Stimulated activated CD8-positive, alpha-beta memory T cell treated with anti-CD3 and anti-CD28 coated beads, Interleukin-15, amount 100 ng/mL, for 24 hours (primary cell): Measurements from ENCODE around the gene RPL10A.

ENCODE experiments used
- DNase-seq: peaks from one replicate; pipeline ENCODE4 v3.0.0-alpha.2; 2020; ENCODE audit warnings: low read depth

RPL10A gene

GRCh38 chr6:35492974-35493284 is 24.7 kb downstream of the RPL10A start:
- no peak for DNase-seq

GRCh38 chr6:35493307-35493983 is 25.2 kb downstream of the RPL10A start:
- DNase-seq, result no peak

GRCh38 chr6:35494161-35494563 is 26.0 kb downstream of the RPL10A start:
- DNase-seq, result no peak

GRCh38 chr6:35495258-35496035 is 27.2 kb downstream of the RPL10A start:
- DNase-seq, result no peak

GRCh38 chr6:35496036-35496840 is 28.0 kb downstream of the RPL10A start:
- no peak for DNase-seq

- peak; percentile 21 for DNase-seq
Observed at GRCh38 chr6:35496841-35497570, 28.8 kb downstream of the RPL10A start, which contains the start of gene TEAD3. Gene TEAD3, minus strand, starts transcription at chr6:35497079.

GRCh38 chr6:35497571-35498421 is 29.6 kb downstream of the RPL10A start:
- DNase-seq, result no peak

- no peak for DNase-seq
Observed at GRCh38 chr6:35498422-35499067, 30.3 kb downstream of the RPL10A start.

- no peak for DNase-seq
Observed at GRCh38 chr6:35499372-35499771, 31.2 kb downstream of the RPL10A start.

GRCh38 chr6:35500782-35501181 is 32.6 kb downstream of the RPL10A start:
- DNase-seq, result no peak

GRCh38 chr6:35501784-35502183 is 33.6 kb downstream of the RPL10A start:
- DNase-seq, result no peak

- no peak for DNase-seq
Observed at GRCh38 chr6:35503534-35503933, 35.3 kb downstream of the RPL10A start.

GRCh38 chr6:35505999-35506412 is 37.8 kb downstream of the RPL10A start:
- DNase-seq, result no peak

- no peak for DNase-seq
Observed at GRCh38 chr6:35506536-35506935, 38.3 kb downstream of the RPL10A start.

- DNase-seq, result no peak
Observed at GRCh38 chr6:35507221-35507620, 39.0 kb downstream of the RPL10A start.

- no peak for DNase-seq
Observed at GRCh38 chr6:35508027-35508426, 39.8 kb downstream of the RPL10A start.

- DNase-seq, result no peak
Observed at GRCh38 chr6:35508542-35508941, 40.3 kb downstream of the RPL10A start.

- DNase-seq, result no peak
Observed at GRCh38 chr6:35510916-35511561, 42.8 kb downstream of the RPL10A start.

- no peak for DNase-seq
Observed at GRCh38 chr6:35511562-35511941, 43.4 kb downstream of the RPL10A start.

- no peak for DNase-seq
Observed at GRCh38 chr6:35512006-35512405, 43.8 kb downstream of the RPL10A start.
